Fibroblast of the aortic adventitia (primary cell): ENCODE data around the gene PVR. TPM values are rescaled to one million over a fixed set of nuclear protein-coding genes. Genes with fewer than 3 reads are reported as not detected.
"Not testable (repeated sequence)": the region's sequence is repeated elsewhere in the genome, so short reads cannot be mapped to it uniquely, and the experiment has no call there.

Experiments used
- DNase-seq: peaks from one replicate; pipeline ENCODE4 v3.0.0-alpha.2; 2010; ENCODE audit warnings: low read depth
- H3K4me3 ChIP-seq: 2 replicates; pipeline ENCODE4 v1.5.1; 2011; ENCODE audit warnings: low read depth, mild to moderate bottlenecking, control low read depth, low read length, moderate library complexity
- total RNA-seq: library from RNA; depleted of rRNA; stranded (reverse); fragments of >200 nt; gene quantifications from 2 replicates; pipeline ENCODE4 v1.2.3, GENCODE V29; 2012; ENCODE audit warnings: low replicate concordance
- TF ChIP-seq, protein P1 (sequence below): IDR thresholded peaks from 2 replicates; pipeline ENCODE4 v1.5.1; 2011; ENCODE audit warnings: mild to moderate bottlenecking, low read length, control low read depth, inconsistent platforms; ENCODE audit not compliant: insufficient read depth

PVR gene
- total RNA-seq, 1 donor = 31.5 TPM

DNA sequence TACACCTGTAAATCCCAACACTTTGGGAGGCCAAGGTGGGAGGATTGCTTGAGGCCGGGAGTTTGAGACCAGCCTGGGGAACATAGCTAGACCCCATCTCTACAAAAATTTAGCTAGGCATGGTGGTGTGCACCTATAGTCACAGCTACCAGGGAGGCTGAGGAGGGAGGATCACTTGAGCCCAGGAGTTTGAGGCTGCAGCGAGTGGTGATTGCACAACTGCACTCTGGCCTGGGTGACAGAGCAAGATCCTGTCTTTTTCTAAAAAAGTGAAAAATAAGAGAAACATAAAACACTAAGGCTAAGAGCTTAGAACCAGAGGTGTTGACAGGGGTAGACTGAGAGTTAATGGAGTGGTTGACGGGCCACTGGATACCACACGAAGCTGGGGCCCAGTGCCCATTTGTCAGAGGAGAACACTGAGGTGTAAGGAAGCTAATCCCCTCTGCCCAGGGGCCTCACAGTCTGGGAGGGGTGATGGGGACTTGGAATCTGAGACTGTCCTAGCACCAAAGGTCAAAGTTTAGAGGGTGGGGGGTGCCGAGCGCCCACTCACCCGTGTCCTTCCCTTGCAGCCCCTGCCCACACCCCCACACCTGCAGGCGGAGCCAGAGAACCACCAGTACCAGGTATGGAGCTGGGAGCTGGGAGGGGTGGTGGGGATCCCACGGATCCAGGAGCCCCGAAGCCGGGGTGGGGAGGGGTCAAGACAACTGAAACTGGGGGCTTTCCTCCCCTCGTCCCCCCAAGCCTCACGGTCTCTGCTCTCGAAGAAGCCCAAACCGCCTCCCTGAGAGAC is 38.5 kb downstream of the PVR start:
- no peak overlapping the region for H3K4me3 ChIP-seq
- no peak for DNase-seq
- TF ChIP-seq, protein P1, sequence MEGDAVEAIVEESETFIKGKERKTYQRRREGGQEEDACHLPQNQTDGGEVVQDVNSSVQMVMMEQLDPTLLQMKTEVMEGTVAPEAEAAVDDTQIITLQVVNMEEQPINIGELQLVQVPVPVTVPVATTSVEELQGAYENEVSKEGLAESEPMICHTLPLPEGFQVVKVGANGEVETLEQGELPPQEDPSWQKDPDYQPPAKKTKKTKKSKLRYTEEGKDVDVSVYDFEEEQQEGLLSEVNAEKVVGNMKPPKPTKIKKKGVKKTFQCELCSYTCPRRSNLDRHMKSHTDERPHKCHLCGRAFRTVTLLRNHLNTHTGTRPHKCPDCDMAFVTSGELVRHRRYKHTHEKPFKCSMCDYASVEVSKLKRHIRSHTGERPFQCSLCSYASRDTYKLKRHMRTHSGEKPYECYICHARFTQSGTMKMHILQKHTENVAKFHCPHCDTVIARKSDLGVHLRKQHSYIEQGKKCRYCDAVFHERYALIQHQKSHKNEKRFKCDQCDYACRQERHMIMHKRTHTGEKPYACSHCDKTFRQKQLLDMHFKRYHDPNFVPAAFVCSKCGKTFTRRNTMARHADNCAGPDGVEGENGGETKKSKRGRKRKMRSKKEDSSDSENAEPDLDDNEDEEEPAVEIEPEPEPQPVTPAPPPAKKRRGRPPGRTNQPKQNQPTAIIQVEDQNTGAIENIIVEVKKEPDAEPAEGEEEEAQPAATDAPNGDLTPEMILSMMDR = no peak

- no peak overlapping the region for H3K4me3 ChIP-seq
- no peak for DNase-seq
- TF ChIP-seq, protein P1 = no peak
Observed at GRCh38 chr19:44682807-44683206, 39.1 kb downstream of the PVR start.

- DNase-seq = no peak
- TF ChIP-seq, protein P1 = no peak
Observed at GRCh38 chr19:44683434-44684210, 39.9 kb downstream of the PVR start.

DNA sequence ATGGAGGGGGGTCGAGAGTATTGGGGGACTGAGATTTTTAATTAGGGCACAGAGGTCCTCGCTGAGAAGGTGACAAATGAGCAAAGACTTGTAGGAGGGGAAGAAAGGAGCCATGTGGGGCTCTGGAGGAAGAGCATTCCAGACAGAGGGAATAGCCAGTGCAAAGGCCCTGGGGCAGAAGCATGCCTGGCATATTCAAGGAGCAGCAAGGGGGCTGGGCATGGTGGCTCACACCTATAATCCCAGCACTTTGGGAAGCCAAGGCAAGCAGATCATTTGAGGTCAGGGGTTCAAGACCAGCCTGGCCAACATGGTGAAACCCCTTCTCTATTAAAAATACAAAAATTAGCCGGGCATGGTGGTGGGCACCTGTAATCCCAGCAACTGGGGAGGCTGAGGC is 40.7 kb downstream of the PVR start:
- H3K4me3 ChIP-seq, DNase-seq: not testable (repeated sequence)

More at GRCh38 chr19:44683434-44684210, 39.9 kb downstream of the PVR start:
- no peak overlapping the region for H3K4me3 ChIP-seq

DNA sequence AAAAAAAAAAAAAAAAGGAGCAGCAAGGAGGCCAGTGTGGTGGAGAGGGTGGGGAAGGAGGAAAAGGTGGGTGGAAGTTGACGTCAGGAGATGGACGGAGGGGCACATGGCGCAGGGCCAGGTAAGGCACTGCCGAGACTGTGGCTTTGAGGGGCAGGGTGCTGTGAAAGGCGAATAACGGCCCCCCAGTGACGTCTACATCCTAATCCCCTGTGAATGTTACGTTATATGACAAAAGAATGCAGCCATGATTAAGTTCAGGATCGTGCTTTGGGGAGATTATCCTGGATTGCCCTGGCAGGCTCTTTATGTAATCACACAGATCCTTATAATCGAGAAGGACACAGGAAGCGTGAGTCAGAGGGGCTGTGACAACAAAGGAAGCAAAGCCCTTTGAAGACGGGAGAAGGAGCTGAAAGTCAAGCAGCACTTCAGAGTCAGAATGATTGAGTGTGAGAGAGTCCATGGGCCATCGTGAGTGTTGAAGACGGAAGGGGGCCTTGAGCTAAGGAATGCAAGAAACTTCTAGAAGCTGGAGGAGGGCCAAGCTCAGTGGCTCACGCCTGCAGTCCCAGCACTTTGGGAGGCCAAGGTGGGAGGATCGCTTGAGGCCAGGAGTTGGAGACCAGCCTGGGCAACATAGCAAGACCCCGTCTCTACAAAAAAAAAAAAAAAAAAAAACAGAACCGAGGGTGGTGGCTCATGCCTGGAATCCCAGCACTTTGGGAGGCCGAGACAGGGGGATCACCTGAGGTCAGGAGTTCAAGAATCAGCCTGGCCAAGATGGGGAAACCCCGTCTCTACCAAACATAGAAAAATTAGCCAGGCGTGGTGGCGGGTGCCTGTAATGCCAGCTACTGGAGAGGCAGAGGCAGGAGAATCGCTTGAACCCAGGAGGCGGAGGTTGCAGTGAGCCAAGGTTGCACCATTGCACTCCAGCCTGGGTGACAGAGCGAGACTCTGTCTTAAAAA is 41.5 kb downstream of the PVR start:
- TF ChIP-seq, protein P1 = no peak
- no peak overlapping the region for H3K4me3 ChIP-seq
- DNase-seq = peak; percentile 94

DNA sequence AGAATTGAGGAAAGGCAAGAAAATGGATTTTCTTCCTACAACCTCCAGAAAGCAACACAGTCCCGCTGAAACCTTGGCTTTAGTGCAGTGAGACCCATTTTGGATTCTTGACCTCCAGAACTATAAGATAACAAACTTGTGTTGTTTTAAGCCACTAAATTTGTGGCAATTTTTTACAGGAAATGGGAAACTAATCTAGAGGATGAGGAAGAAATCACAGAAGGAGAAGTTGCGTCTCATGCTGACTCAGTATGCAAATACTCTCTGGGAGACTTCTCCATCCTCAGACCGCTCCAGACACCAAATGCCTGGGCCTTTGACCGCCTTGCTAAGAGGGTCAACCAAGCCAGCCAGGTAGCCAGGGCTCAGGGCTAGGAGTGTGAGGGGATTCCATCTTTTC is 42.2 kb downstream of the PVR start:
- TF ChIP-seq, protein P1 = no peak
- no peak overlapping the region for H3K4me3 ChIP-seq
- peak; percentile 54 for DNase-seq
